ENCODE data around the gene TSPOAP1.

The TSPOAP1 gene

GRCh38 chr17:58328195-58329034 is at the start of gene TSPOAP1:
Gene TSPOAP1, minus strand, starts transcription at chr17:58328795. Its CDS starts 875 bp downstream, at chr17:58327920.
- peak; percentile 89 for DNase-seq
- no peak for ATAC-seq

GRCh38 chr17:58377661-58378060 is 49.1 kb upstream of the TSPOAP1 start:
- ATAC-seq, result no peak
- DNase-seq, result no peak

GRCh38 chr17:58377093-58377601 is 48.6 kb upstream of the TSPOAP1 start:
- DNase-seq (no peak), ATAC-seq (no peak)

- DNase-seq, result no peak
- ATAC-seq, result no peak
These were observed 47.9 kb upstream of the TSPOAP1 start for GRCh38 chr17:58376472-58377000.

GRCh38 chr17:58375811-58376210 is 47.2 kb upstream of the TSPOAP1 start:
- ATAC-seq (no peak), DNase-seq (no peak)

- ATAC-seq (no peak), DNase-seq (no peak)
These were observed 46.7 kb upstream of the TSPOAP1 start for GRCh38 chr17:58375256-58375655.

GRCh38 chr17:58373923-58374322 is 45.3 kb upstream of the TSPOAP1 start:
- ATAC-seq (no peak), DNase-seq (no peak)

GRCh38 chr17:58373003-58373402 is 44.4 kb upstream of the TSPOAP1 start:
- ATAC-seq, result no peak
- no peak for DNase-seq

GRCh38 chr17:58371300-58371950 is 42.8 kb upstream of the TSPOAP1 start:
- ATAC-seq, result no peak
- DNase-seq, result no peak

GRCh38 chr17:58370716-58371115 is 42.1 kb upstream of the TSPOAP1 start:
- ATAC-seq, result no peak

GRCh38 chr17:58370309-58370708 is 41.7 kb upstream of the TSPOAP1 start:
- no peak for ATAC-seq

More at GRCh38 chr17:58370716-58371115, 42.1 kb upstream of the TSPOAP1 start:
- no peak for DNase-seq

GRCh38 chr17:58369214-58370031 is 40.8 kb upstream of the TSPOAP1 start:
- DNase-seq (no peak), ATAC-seq (peak; percentile 45)

More at GRCh38 chr17:58370309-58370708, 41.7 kb upstream of the TSPOAP1 start:
- no peak for DNase-seq

GRCh38 chr17:58368860-58369213 is 40.2 kb upstream of the TSPOAP1 start:
- DNase-seq, result no peak

GRCh38 chr17:58367461-58367860 is 38.9 kb upstream of the TSPOAP1 start:
- no peak for DNase-seq
- ATAC-seq, result no peak

More at GRCh38 chr17:58368860-58369213, 40.2 kb upstream of the TSPOAP1 start:
- no peak for ATAC-seq

GRCh38 chr17:58365980-58366595 is 37.5 kb upstream of the TSPOAP1 start:
- no peak for ATAC-seq
- DNase-seq, result no peak

- no peak for ATAC-seq
- DNase-seq, result no peak
These were observed 36.8 kb upstream of the TSPOAP1 start for GRCh38 chr17:58365185-58365979.

- no peak for DNase-seq
- ATAC-seq, result no peak
These were observed 35.8 kb upstream of the TSPOAP1 start for GRCh38 chr17:58364270-58364942.

GRCh38 chr17:58363457-58364185 is 35.0 kb upstream of the TSPOAP1 start:
- DNase-seq, result no peak
- ATAC-seq, result peak; percentile 23

- DNase-seq, result no peak
- no peak for ATAC-seq
These were observed 33.9 kb upstream of the TSPOAP1 start for GRCh38 chr17:58362368-58363014.

Measured in stimulated activated naive CD8-positive, alpha-beta T cell treated with anti-CD3 and anti-CD28 coated beads, Interleukin-15, Interleukin-2, amounts not matched to agents 100 U/mL and 50 U/mL, for 24 hours (primary cell).